Measurements from ENCODE around the gene EFNA5. TPM values are rescaled to one million over a fixed set of nuclear protein-coding genes. Genes with fewer than 3 reads are reported as not detected.

The EFNA5 gene
- total RNA-seq, 4 donors from 2014 or later: 1.2 to 22.7 (median 9.4) TPM

GRCh38 chr5:107582625-107583024 is 88.1 kb downstream of the EFNA5 start:
- TF ChIP-seq POLR2A (IDR thresholded peaks at IDR 0.05) (no peak), CTCF (IDR thresholded peaks at IDR 0.05) (no peak)
- Histone ChIP-seq H3K9me3 (no peaks in the 10 kb centered on the region), H3K4me3 (no peak overlapping the region), H3K27ac (no peak overlapping the region), H3K4me1 (no peaks in the 10 kb centered on the region), H3K36me3 (no peaks in the 10 kb centered on the region), H3K27me3 (no peaks in the 10 kb centered on the region)
- no peak for DNase-seq
- intact Hi-C loops (cut with DNase I; ENCODE audit: low total_unique reads): no loop called here

GRCh38 chr5:107580889-107581820 is 89.6 kb downstream of the EFNA5 start:
- Histone ChIP-seq H3K4me3 (no peak overlapping the region), H3K27ac (peak overlapping the region; percentile 4 to 27), H3K9me3 (no peaks in the 10 kb centered on the region), H3K36me3 (no peaks in the 10 kb centered on the region), H3K27me3 (no peaks in the 10 kb centered on the region), H3K4me1 (no peaks in the 10 kb centered on the region)
- intact Hi-C loops (cut with DNase I; ENCODE audit: low total_unique reads): no loop called here
- TF ChIP-seq POLR2A (IDR thresholded peaks at IDR 0.05) (no peak), CTCF (IDR thresholded peaks at IDR 0.05) (no peak)
- no peak for DNase-seq

GRCh38 chr5:107578051-107578635 is 92.6 kb downstream of the EFNA5 start:
- Histone ChIP-seq H3K36me3 (no peaks in the 10 kb centered on the region), H3K9me3 (no peaks in the 10 kb centered on the region), H3K4me1 (no peaks in the 10 kb centered on the region), H3K4me3 (no peak overlapping the region), H3K27ac (no peak overlapping the region), H3K27me3 (no peaks in the 10 kb centered on the region)
- DNase-seq: no peak
- no peak for TF ChIP-seq CTCF (IDR thresholded peaks at IDR 0.05)
- no peak for TF ChIP-seq POLR2A (IDR thresholded peaks at IDR 0.05)
- intact Hi-C loops (cut with DNase I; ENCODE audit: low total_unique reads): no loop called here

- intact Hi-C loops (cut with DNase I; ENCODE audit: low total_unique reads): no loop called here
- no peak for DNase-seq
- no peaks in the 10 kb centered on the region for H3K36me3 ChIP-seq
- no peaks in the 10 kb centered on the region for H3K27me3 ChIP-seq
- H3K27ac ChIP-seq: no peak overlapping the region
- no peak overlapping the region for H3K4me3 ChIP-seq
- no peaks in the 10 kb centered on the region for H3K9me3 ChIP-seq
- TF ChIP-seq CTCF (IDR thresholded peaks at IDR 0.05) (no peak), POLR2A (IDR thresholded peaks at IDR 0.05) (no peak)
- no peaks in the 10 kb centered on the region for H3K4me1 ChIP-seq
Measured at GRCh38 chr5:107577394-107577950, 93.3 kb downstream of the EFNA5 start.

All from uterus (tissue), 4 donors.